ENCODE measurements around the gene TPM4. TPM values are rescaled to one million over a fixed set of nuclear protein-coding genes. Genes with fewer than 3 reads are reported as not detected.

TPM4 gene
- total and polyA plus RNA-seq, 2 of the 8 experiments (the other 6 are each of a cell fraction or from before 2014, with no cell fraction given): 160 to 359 TPM

DNA sequence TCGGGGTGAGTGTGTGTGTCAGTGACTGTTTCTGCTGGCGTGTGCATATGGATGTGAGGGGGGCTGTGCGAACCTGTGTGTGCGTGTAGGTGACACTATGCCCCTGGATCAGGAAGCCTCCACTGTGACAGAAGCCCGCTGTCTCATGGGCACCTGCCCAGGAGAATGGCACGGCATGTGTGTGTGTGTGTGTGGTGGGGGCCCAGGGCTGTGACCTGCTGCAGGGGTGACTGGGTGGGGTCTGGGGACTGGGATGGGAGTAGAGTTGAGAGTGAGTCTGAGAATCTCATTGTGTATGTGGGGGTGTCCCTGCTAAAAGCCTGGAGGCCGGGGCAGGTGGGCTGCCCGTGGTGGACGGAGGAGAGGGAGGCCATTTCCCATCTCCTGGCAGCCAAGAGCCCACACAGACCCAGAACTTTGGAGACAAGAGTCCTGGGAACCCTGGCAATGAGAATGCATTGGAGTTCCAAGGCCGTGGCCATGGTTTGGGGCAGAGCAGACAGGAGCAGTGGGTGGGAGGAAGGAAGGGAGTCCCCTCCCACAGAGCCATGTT lies 6.4 kb upstream of the TPM4 start (continued):
- TF ChIP-seq CHD7 (IDR thresholded peaks at IDR 0.05; ENCODE audit: insufficient replicate concordance, low read length): no peak
